HG03280 (cell line): ENCODE measurements around the gene BTBD16.

Experiments used
- ATAC-seq: cut with Tn5 transposase; IDR thresholded peaks from one replicate; pipeline ENCODE4 v1.9.1; 2021; ENCODE audit warnings: mild to moderate bottlenecking, moderate library complexity; ENCODE audit not compliant: unreplicated experiment

BTBD16 gene

DNA sequence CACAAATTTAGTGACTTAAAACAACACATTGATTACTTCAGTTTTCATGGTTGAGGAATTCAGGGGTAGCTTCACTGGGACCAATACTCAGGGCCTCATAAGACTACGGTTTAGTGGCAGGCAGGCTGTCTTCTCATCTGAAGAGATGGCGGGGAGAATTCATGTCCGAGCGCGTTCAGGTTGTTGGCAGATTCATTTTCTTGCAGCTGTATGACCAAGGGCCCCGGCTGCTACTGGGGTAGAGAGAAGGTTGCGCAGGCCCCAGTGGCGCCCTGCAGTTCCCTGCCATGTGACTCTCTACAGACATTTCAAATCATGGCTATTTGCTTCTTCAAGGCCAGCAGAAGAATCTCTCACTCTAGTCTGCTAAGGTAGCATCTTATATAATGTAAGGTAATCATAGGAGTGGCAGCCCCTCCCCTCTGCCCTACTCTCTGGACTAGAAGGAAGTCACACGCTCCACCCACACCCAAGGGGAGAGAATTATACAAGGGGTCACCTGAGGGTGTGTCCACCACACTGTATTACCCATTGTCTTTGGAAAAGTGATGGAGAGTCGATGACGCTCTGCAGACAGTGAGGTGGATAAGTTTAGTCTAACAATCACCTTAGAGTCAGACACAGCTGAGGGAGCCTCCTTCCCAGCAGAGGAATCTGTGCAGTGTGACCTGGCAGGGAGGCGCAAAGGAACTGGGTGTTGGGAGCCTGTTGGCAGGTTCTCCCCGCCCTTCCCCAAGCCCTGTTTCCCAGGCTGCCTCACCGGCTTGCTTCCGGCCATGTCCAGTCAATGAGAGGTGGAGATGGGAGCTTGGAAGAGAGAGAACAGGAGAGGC, 67.7 kb downstream of the BTBD16 start:
- ATAC-seq = no peak

DNA sequence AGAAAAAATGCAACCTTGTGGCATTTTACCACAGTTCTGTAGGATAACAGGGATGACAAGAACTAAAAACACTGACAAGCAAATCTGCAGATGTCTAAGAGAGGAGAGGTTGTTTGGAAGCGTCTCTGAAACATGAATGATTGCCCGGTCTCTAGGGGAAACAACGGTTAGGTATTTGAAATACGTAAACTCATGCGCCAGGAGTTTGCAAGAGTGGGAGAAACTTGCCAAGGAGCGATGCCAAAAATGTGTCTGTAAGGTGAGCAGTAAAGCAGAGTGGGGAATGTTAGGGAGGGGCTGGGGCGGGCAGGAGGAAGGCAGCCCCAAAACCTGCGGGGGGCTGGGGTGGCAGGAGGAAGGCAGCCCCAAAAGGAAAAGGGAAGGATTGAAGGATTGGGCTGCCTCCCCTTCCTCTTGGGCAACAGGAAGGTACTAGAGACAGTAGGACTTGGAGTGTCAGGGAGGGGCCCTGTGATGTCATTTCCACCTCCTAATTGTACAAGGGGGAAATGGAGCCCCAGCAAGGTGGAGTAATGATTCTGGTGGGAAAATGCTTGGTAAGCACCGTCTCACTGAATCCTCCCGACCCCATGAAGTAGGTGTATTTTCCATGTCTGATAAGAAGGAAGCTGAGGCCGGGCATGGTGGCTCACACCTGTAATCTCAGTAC, 70.2 kb downstream of the BTBD16 start:
- ATAC-seq = no peak

DNA sequence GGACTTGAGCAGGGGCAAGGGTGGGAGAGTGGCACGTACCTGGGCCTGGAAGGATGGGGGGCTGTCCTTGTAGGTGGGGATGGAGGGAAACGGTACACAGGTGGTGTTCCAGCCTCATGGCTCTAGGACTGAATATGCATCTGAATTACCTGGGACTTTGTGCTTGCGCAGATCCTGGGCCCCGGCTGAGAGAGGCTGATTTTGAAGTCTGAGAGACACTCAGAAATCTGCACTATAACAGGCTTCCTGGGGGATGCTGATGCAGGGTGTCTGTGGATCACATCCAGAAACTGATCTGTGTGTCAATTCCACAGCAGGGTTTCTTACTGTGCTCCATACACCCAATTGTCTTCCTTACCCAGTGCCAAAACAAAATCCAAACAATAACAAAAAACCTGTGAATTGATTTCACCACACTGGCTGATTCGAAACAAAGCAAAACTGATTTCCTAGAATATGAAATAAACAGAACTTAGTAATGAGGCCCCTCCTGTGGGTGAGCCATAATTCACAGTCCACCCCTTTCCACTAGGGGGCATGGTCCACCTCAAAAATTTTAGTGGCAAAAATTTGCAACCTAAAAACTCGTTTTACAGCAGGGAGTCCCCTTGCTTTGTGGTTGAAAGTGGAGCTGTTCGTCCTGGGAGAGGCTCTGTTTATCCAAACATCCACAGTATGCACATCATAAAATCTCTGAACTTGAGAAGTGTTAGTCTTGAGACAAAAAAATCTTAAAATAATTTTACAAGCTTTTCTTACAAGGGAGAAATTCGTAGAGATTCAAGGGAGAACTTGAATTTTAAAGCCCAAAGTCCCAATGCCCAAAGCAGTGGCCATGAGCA, 71.4 kb downstream of the BTBD16 start:
- no peak for ATAC-seq

DNA sequence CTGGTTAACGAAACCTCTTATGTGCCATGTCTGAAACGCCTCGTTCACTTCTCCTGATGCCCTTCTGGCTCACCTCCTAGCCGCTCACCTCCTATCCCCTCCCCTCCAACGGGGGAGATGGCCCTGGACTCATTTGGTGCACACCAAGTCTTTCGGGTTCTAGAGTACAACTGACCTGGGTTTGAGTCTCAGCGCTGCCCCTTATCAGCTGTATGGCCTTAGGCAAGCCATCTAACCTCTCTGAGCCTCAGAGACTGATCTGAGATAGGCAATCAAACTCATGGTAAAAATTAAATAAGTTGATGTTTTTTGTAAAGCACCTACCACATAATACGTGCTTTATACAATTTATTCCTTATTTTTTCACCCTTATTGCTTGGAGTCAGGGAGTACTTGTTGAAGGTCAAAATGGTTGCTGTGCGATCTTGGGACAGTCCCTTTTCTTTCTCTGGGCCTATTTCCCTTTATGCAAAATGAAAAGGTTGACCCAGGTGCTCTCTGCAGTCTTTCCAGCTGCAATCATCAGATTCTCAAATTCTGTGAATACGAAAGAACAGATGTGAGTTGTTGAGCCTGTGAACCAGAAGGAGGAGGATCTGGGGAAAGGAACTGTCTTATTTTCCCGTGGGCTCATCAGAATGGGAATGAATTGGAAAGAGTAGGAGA, 72.2 kb downstream of the BTBD16 start:
- no peak for ATAC-seq

DNA sequence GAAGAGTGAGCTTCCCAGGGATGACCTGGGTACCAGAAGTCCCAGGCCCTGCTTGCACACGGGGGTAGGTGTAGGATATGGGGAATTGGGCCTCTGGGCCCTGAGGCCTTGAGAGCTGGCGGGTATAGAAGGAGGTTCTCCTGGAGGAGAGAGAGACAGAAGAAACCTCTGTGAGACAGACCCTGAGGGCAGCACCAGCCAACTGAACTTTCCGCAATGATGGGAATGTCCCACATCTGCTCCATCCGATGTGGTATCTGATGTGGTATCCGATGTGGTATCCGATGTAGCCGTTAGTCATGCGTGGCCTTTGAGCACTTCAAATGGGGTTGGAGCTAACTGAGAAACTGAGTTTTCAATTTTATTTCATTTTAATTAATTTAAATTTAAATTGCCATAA, 72.8 kb downstream of the BTBD16 start:
- ATAC-seq = no peak

DNA sequence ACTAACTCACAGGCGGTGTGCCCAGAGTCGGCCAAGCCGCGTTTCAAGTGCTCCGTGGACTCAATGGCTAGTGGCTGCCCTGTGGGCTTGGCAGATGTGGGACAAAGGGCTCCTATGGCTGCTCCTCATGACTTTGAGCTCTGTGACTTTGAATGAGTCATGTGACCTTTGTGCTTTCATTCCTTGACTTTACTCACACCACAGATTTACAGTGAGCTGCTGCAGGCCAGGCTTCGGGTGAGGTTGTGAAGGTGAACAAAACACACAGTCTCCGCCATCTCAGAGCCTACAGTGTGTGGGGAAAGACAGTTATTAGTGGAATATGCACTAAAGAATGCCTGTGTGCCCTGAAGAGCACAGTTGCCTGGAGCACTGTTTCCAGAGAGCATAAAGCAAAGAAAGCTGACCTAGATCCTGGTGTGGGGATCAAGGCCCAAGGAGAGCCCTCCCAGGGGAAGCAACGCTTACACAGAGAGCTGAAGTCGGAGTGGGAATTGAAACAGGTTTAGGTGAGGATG, 73.7 kb downstream of the BTBD16 start:
- no peak for ATAC-seq

DNA sequence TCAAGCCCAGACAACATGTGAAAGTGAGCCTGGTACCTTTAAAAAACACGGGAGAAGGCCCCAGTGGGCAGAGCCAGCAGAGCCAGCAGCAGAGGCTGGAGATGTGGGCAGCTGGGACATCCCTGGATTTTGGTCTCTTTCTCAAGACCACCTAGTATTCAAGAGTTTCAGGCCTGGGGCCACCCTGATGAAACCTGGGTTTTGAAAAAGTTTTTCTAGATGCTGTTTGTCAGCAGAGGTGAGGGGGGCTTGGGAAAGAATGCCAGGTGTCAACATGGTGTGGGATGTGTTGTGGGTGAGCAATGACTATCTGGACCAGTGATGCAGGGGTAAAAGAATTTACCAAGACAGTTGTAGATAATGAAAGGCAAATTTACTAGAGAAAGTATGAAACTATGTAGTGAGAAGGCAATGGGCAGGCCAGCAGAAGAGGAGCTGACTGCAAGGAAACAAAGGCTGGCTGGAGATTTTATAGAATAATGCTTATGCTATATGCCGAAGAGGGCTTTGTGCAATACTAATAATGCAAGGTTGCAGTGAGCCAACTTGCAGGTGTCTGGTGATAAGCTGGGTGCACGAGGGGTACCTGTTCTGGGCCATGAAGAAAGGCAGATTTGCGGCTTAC, 75.3 kb downstream of the BTBD16 start:
- no peak for ATAC-seq

DNA sequence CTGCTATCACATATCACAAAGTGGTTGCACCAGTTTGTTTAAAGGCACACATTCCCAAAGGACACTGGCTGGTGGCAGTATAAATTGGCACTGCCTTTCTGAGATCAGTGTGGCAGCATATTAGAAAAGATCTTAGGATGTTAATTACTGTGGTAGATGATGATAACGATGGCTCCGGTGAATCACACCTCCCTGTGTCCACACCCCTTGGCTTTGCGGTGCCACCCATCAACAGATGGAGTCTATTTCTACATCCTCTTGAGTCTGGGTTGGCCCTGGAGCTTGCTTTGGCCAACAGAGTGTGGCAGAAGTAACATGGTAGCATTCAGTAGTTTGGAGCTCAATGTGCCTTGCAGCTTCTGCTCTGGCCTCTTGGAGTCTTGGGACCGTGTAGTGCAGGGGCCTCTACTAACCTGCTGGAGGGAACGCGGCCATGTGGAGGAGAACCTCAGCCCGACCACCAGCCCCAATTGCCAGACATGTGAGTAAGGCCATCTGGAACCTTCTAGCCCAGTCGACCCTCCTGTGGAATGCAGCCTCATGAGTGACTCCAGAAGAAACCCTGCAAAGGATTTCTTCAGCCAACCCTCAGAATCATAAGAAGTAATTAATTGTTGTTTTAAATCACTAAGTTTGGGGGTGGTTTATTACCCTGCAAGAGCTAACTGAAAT, 76.2 kb downstream of the BTBD16 start:
- no peak for ATAC-seq

DNA sequence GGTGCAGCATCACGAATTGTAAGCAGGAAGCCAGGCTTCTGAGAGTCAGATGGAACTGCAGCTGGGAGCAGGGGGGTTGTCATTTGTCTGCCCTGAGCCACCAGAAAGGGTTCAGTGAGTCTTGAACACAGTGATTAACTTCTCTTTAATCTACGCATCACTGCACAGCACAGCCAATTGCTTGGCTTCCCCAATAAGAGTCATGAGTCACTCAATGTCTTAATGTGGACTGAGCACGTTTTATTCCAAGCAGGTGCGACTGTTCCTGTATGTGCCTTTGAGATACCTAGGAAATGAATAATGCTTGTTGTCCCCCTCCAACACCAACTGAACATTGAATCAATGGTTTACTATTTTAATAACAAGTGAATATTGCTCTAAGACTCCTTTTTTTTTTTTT, 77.4 kb downstream of the BTBD16 start:
- ATAC-seq = no peak

DNA sequence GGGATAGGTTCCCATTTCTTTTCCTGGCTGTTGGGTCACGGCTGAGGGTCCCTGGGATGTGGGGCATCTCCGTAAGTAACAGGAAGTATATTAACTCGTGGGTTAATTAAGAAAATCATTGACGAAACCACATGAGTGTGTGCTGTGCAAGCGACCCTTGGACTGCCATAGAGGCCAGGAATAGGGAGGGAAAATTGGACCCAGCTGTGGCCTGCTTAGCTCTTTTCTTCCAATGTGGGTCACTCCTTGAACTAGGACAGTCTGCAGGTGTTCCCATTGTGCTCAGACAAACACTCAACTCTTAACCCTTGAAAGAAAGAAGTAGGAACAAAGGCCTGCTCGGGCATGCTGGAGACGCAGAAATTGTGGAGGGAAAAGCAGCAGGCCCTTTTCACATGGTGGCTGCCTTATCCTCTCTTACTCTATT, 77.9 kb downstream of the BTBD16 start:
- no peak for ATAC-seq

DNA sequence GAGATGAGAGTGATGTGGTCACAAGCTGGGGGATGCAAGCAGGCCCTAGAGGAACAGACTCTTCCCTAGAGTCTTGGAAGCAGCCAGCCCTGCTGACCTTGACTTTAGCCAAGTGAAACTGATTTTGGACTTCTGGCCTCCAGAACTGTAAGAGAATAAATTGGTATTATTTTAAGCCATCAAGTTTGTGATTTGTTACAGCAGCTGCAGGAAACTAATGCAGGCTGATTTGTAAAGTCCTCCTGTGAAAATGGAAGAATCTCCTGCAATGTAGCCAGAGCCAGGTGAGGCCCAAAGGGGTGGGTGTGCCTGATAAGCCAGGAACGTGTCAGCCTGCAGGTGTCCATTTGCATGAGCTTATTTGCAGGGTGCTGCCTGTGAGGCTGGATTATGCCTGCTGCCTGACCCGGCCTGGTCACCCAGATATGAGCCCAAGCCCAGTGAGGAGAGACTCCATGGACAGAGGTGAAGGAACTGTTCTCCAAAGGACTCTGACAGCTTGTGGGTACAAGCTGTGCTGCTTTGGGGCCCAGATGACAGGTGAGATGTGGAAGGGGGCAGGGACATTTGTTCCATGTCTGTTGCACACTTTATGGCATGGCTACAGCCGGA, 78.8 kb downstream of the BTBD16 start:
- no peak for ATAC-seq

DNA sequence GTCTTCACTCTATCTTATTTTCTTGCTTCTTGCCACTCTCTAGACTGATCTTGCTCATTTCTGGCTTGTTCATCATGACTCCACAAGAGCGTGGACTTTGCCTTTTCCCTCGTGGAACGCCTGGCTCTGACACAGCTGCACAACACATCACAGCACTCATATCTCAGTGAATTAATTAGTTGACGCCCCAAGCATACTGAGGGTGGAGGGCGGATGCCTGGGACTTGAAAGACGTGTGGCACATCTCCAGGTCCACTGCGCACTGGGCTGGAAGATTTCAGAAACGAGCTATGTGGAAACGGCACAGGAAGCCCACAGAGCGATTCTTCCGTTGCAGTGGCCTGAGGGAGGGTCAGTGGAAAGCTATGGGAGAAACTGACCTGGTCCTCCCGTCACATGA, 79.8 kb downstream of the BTBD16 start:
- ATAC-seq = no peak

DNA sequence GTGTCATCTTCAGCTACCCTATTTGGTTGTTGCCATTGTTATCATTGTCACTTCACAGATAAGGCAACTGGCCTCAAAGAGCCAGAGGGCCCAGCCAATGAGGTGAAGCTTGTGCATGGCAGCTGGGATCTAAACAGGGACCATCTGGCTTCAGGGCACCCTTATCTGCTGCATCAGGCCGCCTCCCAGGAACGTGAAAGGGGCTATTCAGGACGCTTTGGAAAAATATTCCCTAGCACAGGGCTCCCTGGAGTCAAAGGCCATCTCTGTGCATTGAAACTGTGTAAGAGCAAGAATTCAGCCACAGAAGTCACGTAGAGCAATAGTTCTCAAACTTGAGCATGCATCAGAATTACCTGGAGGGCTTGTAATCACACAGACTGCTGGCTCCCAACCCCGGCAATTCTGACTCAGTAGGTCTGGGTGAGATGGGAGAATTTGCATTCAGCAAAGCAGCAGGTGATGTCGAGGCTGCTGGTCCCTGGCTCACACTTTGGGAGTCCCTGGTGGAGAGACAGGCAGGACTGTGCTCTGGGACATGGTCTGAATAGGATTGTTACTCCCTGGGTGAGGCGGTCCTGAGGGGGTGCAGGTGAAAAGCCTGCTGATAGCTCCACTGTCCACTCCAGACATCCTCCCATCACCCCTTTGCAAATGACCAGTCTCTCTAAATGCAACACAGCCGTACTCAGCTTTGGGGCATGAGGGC, 81.9 kb downstream of the BTBD16 start:
- ATAC-seq = no peak

DNA sequence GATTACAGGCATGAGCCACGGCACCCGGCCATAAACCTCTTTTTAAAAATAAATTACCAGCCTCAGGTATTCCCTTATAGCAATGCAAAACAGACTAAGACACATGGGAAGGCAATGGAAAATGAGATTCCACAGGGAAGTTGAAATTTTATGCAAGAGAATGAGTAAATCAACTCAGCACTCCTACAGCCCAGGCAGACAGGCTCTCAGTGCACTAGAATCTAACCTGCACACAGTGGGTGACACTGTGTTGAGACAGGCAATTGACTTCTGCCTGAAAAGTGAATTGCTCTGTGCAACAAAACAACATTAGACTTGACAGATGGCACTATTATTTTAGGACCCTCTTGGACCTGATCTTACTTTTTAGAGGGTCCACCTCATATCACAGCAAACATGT, 83.3 kb downstream of the BTBD16 start:
- no peak for ATAC-seq

DNA sequence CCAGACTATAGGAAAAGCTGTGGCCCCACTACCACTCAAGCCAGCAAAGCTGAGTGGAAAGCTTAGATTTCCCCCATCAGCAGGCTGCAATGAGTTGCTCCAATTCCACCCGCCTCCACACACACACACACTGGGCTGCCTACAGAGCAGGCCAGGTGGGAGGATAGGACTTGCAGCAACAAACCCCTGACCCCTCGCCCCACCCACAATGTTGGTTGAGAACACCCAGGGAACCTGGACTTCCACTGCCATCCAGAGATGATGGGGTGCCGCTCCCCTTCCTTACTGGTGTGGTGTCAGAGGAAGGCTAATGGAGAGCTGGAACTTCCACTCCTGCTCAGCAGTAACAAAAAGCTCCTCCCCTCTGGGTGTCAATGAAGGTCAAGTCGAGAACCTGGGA, 86.6 kb downstream of the BTBD16 start:
- ATAC-seq = no peak

DNA sequence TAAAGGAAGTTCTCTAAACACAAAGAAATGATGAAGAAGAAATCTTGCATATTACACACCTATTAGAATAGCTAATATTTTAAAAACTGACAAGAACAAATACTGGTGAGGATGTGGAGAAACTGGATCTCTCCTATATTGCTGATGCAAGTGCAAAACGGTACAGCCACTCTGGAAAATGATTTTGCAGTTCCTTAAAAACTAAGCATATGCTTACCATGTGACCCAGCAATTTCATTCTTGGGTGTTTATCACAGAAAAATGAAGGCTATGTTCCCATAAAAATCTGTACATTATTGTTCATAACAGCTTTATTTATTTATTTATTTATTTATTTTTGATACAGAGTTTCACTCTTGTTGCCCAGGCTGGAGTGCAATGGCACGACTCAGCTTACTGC, 88.5 kb downstream of the BTBD16 start:
- ATAC-seq = no peak

DNA sequence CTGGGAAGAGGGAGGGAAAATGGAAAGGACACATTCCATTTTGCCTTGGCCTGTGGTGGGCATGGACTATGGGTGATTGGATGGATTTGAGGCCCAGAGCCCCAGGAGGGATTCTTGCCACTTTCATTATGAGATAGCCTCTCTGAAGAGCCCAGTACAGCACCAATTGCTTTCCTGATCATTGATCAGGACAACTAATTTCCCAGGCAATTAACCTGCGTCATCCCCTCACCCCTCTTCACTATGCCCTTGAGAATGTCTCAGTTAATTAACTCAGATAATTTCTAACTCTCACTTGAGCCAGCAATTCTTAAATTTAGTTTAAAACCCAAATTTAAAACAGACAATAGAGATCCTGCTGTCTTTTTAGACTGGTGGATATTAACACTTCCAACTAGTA, 90.0 kb downstream of the BTBD16 start:
- ATAC-seq = no peak

DNA sequence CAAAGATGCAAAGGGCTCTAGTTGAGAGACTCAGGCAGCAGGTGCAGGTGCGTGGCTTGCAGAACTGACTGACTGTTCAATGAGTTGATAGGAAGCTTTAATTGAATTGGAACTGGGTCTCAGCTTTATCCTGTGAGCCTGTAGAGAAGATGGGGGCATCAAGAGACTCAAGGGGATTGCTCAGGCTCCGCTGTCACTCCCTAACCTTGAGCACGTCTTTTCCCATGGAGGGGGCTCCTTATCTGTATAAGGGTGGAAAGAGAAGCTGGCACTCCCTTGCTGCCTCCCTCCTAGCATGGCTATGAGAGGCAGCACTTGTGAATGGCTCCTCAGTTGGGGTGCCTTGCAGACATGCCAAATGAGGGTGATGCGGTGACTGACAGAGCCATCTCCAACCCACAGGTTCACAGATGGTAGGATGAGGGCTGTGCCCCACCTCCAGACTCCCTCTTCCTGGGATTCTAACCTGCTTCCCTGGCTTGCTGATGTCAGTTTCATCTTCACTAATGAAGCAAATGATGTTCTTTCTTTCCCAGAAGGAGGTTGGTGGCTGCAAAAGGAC, 91.0 kb downstream of the BTBD16 start:
- ATAC-seq = no peak

DNA sequence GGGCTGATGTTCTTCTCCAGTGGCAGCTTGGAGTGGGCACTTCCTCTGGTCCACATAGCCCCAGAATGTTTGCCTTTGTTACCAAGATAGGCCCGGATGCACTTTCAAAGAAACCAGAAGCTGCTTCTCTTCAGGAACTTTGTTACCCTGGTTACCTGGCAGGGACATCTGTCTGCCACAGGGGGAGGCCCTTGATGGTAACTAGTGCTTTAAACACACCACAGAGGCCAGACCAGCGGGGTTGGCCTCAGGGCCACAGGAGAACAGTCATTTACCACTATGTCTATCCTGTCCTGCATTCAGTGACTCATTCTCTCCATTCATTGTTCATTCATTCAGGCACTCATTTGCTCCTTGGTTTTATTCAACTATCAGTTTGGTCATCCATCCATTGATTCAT, 91.5 kb downstream of the BTBD16 start:
- no peak for ATAC-seq
